Stimulated activated CD4-positive, alpha-beta T cell treated with anti-CD3 and anti-CD28 coated beads, TNF-alpha, amount 100 ng/mL, for 24 hours (primary cell): ENCODE results near the gene SF1.

ENCODE experiments used
- DNase-seq, 3 experiments: peaks; one replicate each; pipeline ENCODE4 v3.0.0-alpha.2; 2020; ENCODE audit warnings: low read depth in 3 of 3

Gene SF1

GRCh38 chr11:64760759-64761420 lies 17.5 kb downstream of the SF1 start:
- no peak for DNase-seq

GRCh38 chr11:64759722-64760719 lies 18.3 kb downstream of the SF1 start, which contains the start of gene PYGM:
Gene PYGM (minus strand): TSS chr11:64759974. CDS start chr11:64759898, 76 bp downstream.
- DNase-seq, result no peak

GRCh38 chr11:64759131-64759721 lies 19.1 kb downstream of the SF1 start:
- DNase-seq, result no peak

GRCh38 chr11:64758330-64759079 lies 19.8 kb downstream of the SF1 start:
- DNase-seq, result no peak

- no peak for DNase-seq
These were observed 20.6 kb downstream of the SF1 start for GRCh38 chr11:64757549-64758329.

GRCh38 chr11:64755681-64756361 lies 22.5 kb downstream of the SF1 start:
- DNase-seq, result no peak

GRCh38 chr11:64754919-64755662 lies 23.3 kb downstream of the SF1 start:
- DNase-seq, result no peak

- no peak for DNase-seq
These were observed 24.0 kb downstream of the SF1 start for GRCh38 chr11:64754124-64754918.

GRCh38 chr11:64753380-64754123 lies 24.8 kb downstream of the SF1 start:
- DNase-seq, result no peak

- DNase-seq, result no peak
These were observed 25.3 kb downstream of the SF1 start for GRCh38 chr11:64753019-64753379.

- no peak for DNase-seq
These were observed 26.0 kb downstream of the SF1 start for GRCh38 chr11:64752175-64752970.

- DNase-seq, result no peak
These were observed 26.8 kb downstream of the SF1 start for GRCh38 chr11:64751580-64751979.

GRCh38 chr11:64751136-64751535 lies 27.2 kb downstream of the SF1 start:
- DNase-seq, result no peak

GRCh38 chr11:64750361-64751054 lies 27.8 kb downstream of the SF1 start:
- no peak for DNase-seq

- no peak for DNase-seq
These were observed 30.2 kb downstream of the SF1 start for GRCh38 chr11:64747961-64748665.

GRCh38 chr11:64746486-64746885 lies 31.9 kb downstream of the SF1 start:
- DNase-seq, result no peak
